Neural cell (in vitro differentiated cells): ENCODE results near the gene RIOK1.

Experiments used
- CTCF ChIP-seq: fragments of 450-650 bp; IDR thresholded peaks from 2 replicates; pipeline ENCODE4 v1.5.1; 2014; ENCODE audit warnings: antibody characterized with exemption, mild to moderate bottlenecking, moderate library complexity; ENCODE audit not compliant: poor library complexity, severe bottlenecking
- EP300 ChIP-seq: fragments of 450-650 bp; conservative IDR thresholded peaks from 2 replicates; pipeline ENCODE4 v1.6.1; 2014; ENCODE audit warnings: antibody characterized with exemption, mild to moderate bottlenecking, moderate library complexity; ENCODE audit not compliant: poor library complexity, severe bottlenecking
- EZH2 ChIP-seq: fragments of 200-600, 300-800 bp; shearing (Covaris generic), sonication (generic); IDR thresholded peaks from 2 replicates; pipeline ENCODE4 v1.6.1; 2014; ENCODE audit warnings: antibody characterized with exemption, low read length, borderline replicate concordance, mild to moderate bottlenecking; ENCODE audit not compliant: insufficient read depth, poor library complexity, severe bottlenecking
- MXI1 ChIP-seq: fragments of 450-650 bp; conservative IDR thresholded peaks from 2 replicates; pipeline ENCODE4 v1.6.1; 2014; ENCODE audit warnings: antibody characterized with exemption, mild to moderate bottlenecking; ENCODE audit not compliant: poor library complexity, severe bottlenecking
- POLR2AphosphoS5 ChIP-seq: IDR thresholded peaks from 2 replicates; pipeline ENCODE4 v1.6.1; 2012
- RAD21 ChIP-seq: fragments of 450-650 bp; conservative IDR thresholded peaks from 2 replicates; pipeline ENCODE4 v1.6.1; 2014; ENCODE audit warnings: antibody characterized with exemption, mild to moderate bottlenecking, moderate library complexity
- REST ChIP-seq: IDR thresholded peaks from 2 replicates; pipeline ENCODE4 v1.6.1; 2012; ENCODE audit warnings: borderline replicate concordance
- SMC3 ChIP-seq: fragments of 450-650 bp; conservative IDR thresholded peaks from 2 replicates; pipeline ENCODE4 v1.6.1; 2014; ENCODE audit warnings: antibody characterized with exemption, mild to moderate bottlenecking, moderate library complexity; ENCODE audit not compliant: poor library complexity

DNA sequence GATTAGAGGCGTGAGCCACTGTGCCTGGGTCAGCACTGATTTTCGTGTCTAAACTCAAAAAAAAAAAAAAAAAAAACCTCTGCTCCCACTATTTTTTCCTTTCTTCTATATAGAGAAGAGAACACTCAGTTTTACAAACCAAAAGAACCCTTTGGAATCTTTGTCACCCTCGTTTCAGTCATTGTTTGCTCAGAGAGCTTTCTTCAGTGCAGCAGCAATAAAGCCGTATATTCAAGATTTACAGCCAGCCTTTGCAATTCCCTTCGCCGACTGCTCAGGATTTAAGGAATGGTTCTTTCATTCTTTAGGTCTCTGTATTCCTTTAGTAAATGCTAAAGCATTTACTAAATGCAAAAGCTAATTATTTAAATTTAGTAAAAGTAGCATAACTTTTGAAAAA lies 20.1 kb downstream of the RIOK1 start:
- TF ChIP-seq CTCF (no peak), REST (no peak), EP300 (no peak), POLR2AphosphoS5 (no peak), EZH2 (no peak), RAD21 (no peak), MXI1 (no peak), SMC3 (no peak)
